T-cell (primary cell): ENCODE results near the gene KCNAB2. TPM values are rescaled to one million over a fixed set of nuclear protein-coding genes. Genes with fewer than 3 reads are reported as not detected.
A peak's percentile ranks its signal among the peaks of the same experiment; 100 is the strongest.

Experiments
- ATAC-seq, 4 experiments: fragments of 200-7000 bp in 3 of 4; fragments of 150-1000 bp in 1 of 4; cut with Tn5 transposase; replicated peaks in 1 of 4; 1 replicate in 3 of 4; 2 replicates in 1 of 4; pipeline ENCODE4 v1.10.0; 2021; ENCODE audit warnings: moderate library complexity in 3 of 4, mild to moderate bottlenecking in 2 of 4, moderate number of reproducible peaks in 1 of 4
- CTCF ChIA-PET, 2 donors: fragments of 300-600 bp; sonication (Branson Sonifier 250); formaldehyde crosslinking; loops; one replicate each; lab custom pipeline; 2022; ENCODE audit warnings: antibody characterized with exemption in 2 of 2; lab: Charles Lee
- POLR2A ChIA-PET, 2 donors: fragments of 300-600 bp; sonication (Branson Sonifier 250); formaldehyde crosslinking; loops; one replicate each; lab custom pipeline; 2022; ENCODE audit warnings: antibody characterized with exemption in 2 of 2; lab: Charles Lee
- DNase-seq, 35 experiments: peaks; one replicate each; pipeline versions ENCODE4 v3.0.0 to v3.0.0-alpha.2; 2013 to 2023
- H3K27ac ChIP-seq: one replicate; pipeline ENCODE4 v1.5.1; 2013; ENCODE audit warnings: low read length
- H3K27me3 ChIP-seq, 2 experiments: replicated peaks in 1 of 2; 1 replicate in 1 of 2; 2 replicates in 1 of 2; pipeline versions ENCODE4 v1.6.1 to v1.7.0; 2013; ENCODE audit warnings: low read length in 1 of 2, mixed read lengths in 1 of 2; ENCODE audit not compliant: control insufficient read depth in 2 of 2, insufficient read depth in 2 of 2; ENCODE audit errors: extremely low read depth in 1 of 2
- H3K36me3 ChIP-seq, 2 donors: 1 replicate in 1 of 2; 2 replicates in 1 of 2; pipeline versions ENCODE4 v1.6.1 to v1.7.0; 2013; ENCODE audit warnings: low read length in 1 of 2; ENCODE audit not compliant: control insufficient read depth in 2 of 2, insufficient read depth in 1 of 2; ENCODE audit errors: extremely low read depth in 1 of 2
- H3K4me1 ChIP-seq, 2 experiments: 1 replicate in 1 of 2; 2 replicates in 1 of 2; pipeline versions ENCODE4 v1.6.1 to v1.7.0; 2013; ENCODE audit warnings: low read length in 2 of 2, mixed read lengths in 1 of 2; ENCODE audit not compliant: insufficient read depth in 2 of 2, control insufficient read depth in 1 of 2; ENCODE audit errors: extremely low read depth in 1 of 2
- H3K4me3 ChIP-seq, 2 donors: 1 replicate in 1 of 2; 2 replicates in 1 of 2; pipeline versions ENCODE4 v1.5.1 to v1.7.0; 2013; ENCODE audit warnings: mild to moderate bottlenecking in 2 of 2, low read length in 1 of 2, moderate library complexity in 1 of 2; ENCODE audit not compliant: control insufficient read depth in 1 of 2; ENCODE audit errors: extremely low read depth in 1 of 2
- H3K9me3 ChIP-seq: 2 replicates; pipeline ENCODE4 v1.7.0; 2013
- H3K27ac Mint-ChIP-seq, 2 donors: one replicate each; pipeline ENCODE4 v1.8.0; 2020 to 2021; ENCODE audit warnings: mild to moderate bottlenecking in 2 of 2, mixed read lengths in 2 of 2
- H3K27me3 Mint-ChIP-seq, 2 donors: one replicate each; pipeline ENCODE4 v1.8.0; 2021 to 2022; ENCODE audit warnings: mixed read lengths in 2 of 2
- H3K36me3 Mint-ChIP-seq: one replicate; pipeline ENCODE4 v1.8.0; 2021; ENCODE audit warnings: mixed read lengths
- H3K4me1 Mint-ChIP-seq, 3 donors: one replicate each; pipeline ENCODE4 v1.8.0; 2020 to 2022; ENCODE audit warnings: mixed read lengths in 3 of 3, mild to moderate bottlenecking in 1 of 3
- H3K4me3 Mint-ChIP-seq, 3 donors: one replicate each; pipeline ENCODE4 v1.8.0; 2020 to 2022; ENCODE audit warnings: mild to moderate bottlenecking in 3 of 3, mixed read lengths in 3 of 3, moderate library complexity in 3 of 3
- H3K9me3 Mint-ChIP-seq, 3 donors: one replicate each; pipeline ENCODE4 v1.8.0; 2020 to 2022; ENCODE audit warnings: mixed read lengths in 3 of 3
- WGBS: methylation state at CpG from one replicate; pipeline ENCODE4 v1.1.5; 2013; ENCODE audit warnings: missing lambda C conversion rate; ENCODE audit not compliant: insufficient coverage; 5-methylcytosine and 5-hydroxymethylcytosine counted together
- total RNA-seq, 35 experiments: library from RNA in 6 of 35; stranded (reverse) in 6 of 35; fragments of 120-200 nt in 1 of 35; gene quantifications; one replicate each; pipeline versions ENCODE4 v1.2.1 to v1.2.4 and lab custom pipeline; 2013 to 2026

Gene KCNAB2
- total RNA-seq, 5 donors from 2014 or later (not counting 1 experiment from before 2014, with no cell fraction given), result 181 to 270 (median 252) TPM

DNA sequence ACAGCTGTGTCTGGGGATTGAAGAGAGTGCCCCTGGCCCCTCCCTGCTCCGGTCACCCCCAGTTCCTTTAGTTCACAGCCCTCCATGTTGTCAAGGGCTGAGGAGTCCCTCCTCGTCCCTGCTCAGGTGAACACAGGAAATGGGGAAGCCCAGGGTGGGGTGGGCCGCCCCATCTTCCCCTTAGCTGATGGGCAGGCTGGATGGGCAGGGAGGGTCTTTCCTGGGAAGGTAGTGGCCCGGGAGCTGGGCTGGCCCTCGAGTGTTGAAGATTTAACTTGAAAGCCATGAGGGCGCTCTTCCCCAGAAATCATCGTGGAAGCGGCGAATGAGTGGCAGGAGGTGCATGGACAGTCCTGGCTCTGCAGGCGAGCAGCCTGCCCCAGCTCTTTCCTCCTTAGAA, 35.1 kb upstream of the KCNAB2 start:
- DNase-seq, result no peak
- Mint-ChIP-seq H3K27me3 (no peaks in the 10 kb centered on the region), H3K4me3 (no peak overlapping the region), H3K4me1 (peaks cover 0 to 23% (median 15%) of the 10 kb centered on the region in 3 donors), H3K27ac (no peak overlapping the region), H3K9me3 (no peaks in the 10 kb centered on the region), H3K36me3 (peaks cover 7% of the 10 kb centered on the region)
- H3K9me3 ChIP-seq, result no peaks in the 10 kb centered on the region
- H3K27me3 ChIP-seq, result no peaks in the 10 kb centered on the region
- no peak overlapping the region for H3K27ac ChIP-seq
- H3K4me3 ChIP-seq, result no peak overlapping the region
- WGBS, result 100% methylated on average over 1 of the region's 10 CpGs
- peaks cover 4% of the 10 kb centered on the region in 2 donors for H3K36me3 ChIP-seq
- CTCF ChIA-PET, result no interaction called here
- no peak for ATAC-seq
- H3K4me1 ChIP-seq, result peaks cover 0 to 48% of the 10 kb centered on the region in 2 experiments
- POLR2A ChIA-PET, result no interaction called here

DNA sequence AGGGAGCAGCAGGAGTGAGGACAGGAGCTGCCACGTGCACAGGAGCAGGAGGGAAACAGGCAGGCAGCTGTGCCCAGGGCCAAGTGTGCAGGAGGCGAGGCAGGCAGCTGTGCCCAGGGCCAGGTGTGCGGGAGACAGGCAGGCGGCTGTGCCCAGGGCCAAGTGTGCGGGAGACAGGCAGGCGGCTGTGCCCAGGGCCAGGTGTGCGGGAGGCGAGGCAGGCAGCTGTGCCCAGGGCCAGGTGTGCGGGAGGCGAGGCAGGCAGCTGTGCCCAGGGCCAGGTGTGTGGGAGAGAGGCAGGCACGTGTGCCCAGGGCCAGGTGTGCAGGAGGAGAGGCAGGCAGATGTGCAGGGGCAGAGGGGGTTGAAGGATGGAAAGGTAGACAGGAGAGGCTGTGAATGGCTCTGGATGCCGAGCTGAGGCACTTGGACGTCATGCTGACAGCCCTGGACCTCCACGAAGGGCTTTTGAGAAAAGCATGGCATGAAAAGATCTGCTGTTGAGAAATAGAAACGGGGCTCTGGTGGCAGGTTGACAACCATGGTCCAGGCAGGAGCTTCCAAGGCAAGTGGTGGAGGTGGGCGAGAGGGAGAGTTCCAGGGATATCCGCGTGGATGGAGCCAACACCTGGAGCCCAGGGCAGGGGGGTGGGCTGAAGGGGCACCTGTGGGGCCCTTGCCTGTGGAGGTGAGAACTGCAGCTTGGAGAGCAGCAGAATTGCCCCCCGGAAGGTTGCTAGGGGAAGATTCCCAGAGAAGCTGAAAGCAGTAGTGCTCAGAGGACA, 34.3 kb upstream of the KCNAB2 start:
- Histone ChIP-seq H3K27me3 (no peaks in the 10 kb centered on the region), H3K9me3 (no peaks in the 10 kb centered on the region), H3K27ac (peak overlapping the region; percentile 44), H3K4me1 (peaks cover 0 to 48% of the 10 kb centered on the region in 2 experiments), H3K36me3 (peaks cover 4% of the 10 kb centered on the region in 2 donors), H3K4me3 (no peak overlapping the region)
- Mint-ChIP-seq H3K4me1 (peaks cover 0 to 23% (median 15%) of the 10 kb centered on the region in 3 donors), H3K9me3 (no peaks in the 10 kb centered on the region), H3K27me3 (no peaks in the 10 kb centered on the region), H3K4me3 (no peak overlapping the region), H3K36me3 (peaks cover 7% of the 10 kb centered on the region), H3K27ac (no peak overlapping the region)
- ATAC-seq, result no peak
- ChIA-PET POLR2A (interaction anchor here in 1 of 2 donors (0.5 kb wide), 1 partner anchor 20 kb away, joined by 4 read pairs; no protein-coding TSS in a partner anchor), CTCF (no interaction called here)
- 96% methylated on average over 19 of the region's 19 CpGs for WGBS
- no peak for DNase-seq

DNA sequence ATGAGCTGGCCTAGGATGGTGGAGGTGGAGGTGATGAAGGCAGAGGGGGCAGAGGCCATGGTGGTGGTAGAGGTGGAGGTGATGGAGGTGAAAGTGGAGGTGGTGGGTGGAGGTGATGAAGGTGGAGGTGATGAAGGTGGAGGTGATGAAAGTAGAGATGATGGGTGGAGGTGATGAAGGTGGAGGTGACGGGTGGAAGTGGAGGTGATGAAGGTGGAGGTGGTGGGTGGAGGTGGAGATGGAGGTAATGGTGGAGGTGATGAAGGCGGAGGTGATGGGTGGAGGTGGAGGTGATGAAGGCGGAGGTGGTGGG, 33.8 kb upstream of the KCNAB2 start:
- no peaks in the 10 kb centered on the region for H3K27me3 ChIP-seq
- 83% methylated on average over 1 of the region's 3 CpGs for WGBS
- Mint-ChIP-seq H3K4me3 (no peak overlapping the region), H3K27ac (no peak overlapping the region), H3K9me3 (no peaks in the 10 kb centered on the region), H3K27me3 (no peaks in the 10 kb centered on the region), H3K36me3 (peaks cover 7% of the 10 kb centered on the region), H3K4me1 (peaks cover 0 to 19% (median 11%) of the 10 kb centered on the region in 3 donors)
- H3K4me1 ChIP-seq, result peaks cover 0 to 43% of the 10 kb centered on the region in 2 experiments
- H3K27ac ChIP-seq, result peak overlapping the region; percentile 44
- H3K9me3 ChIP-seq, result no peaks in the 10 kb centered on the region
- no peak overlapping the region for H3K4me3 ChIP-seq
- no peak for ATAC-seq
- POLR2A ChIA-PET, result interaction anchor here in 1 of 2 donors (0.5 kb wide), 1 partner anchor 21 kb away, joined by 4 read pairs; no protein-coding TSS in a partner anchor
- DNase-seq, result no peak
- CTCF ChIA-PET, result no interaction called here
- peaks cover 4 to 6% of the 10 kb centered on the region in 2 donors for H3K36me3 ChIP-seq

DNA sequence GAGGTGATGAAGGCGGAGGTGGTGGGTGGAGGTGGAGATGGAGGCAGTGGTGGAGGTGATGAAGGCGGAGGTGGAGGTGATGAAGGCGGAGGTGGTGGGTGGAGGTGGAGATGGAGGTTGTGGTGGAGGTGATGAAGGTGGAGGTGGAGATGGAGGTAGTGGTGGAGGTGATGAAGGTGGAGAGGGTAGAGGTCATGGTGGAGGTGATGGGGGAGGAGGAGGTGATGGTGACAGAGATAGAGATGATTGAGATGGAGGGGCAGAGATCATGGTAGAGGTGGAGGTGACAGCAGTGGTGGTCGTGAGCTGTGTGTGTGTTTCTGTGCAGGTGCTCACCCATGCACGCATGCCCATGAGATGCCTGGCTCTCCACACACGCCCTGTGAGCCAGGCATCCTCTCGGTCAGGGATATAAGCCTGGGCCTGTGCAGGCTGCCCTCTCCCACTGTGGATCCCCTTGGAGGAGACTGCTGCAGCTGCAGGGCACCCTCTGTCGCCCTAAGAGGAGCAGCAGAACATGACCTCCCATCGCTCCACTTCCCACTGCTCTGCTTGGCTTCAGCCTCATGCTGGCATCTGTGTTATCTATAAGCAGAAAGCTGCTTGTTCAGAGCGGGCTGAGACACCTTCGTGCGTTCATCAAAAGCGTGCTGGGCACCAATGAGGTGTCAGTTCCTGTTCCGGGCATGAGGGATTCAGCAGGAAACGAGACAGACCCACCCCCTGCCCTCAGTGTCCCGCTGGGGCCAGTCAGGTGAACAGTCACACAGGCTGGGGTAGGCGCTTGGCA, 33.0 kb upstream of the KCNAB2 start:
- peaks cover 4 to 7% of the 10 kb centered on the region in 2 donors for H3K36me3 ChIP-seq
- DNase-seq (peak in 2 of 35 experiments; percentile 28 to 56), ATAC-seq (peak in 1 of 4 experiments; percentile 32)
- Mint-ChIP-seq H3K4me3 (no peak overlapping the region), H3K9me3 (no peaks in the 10 kb centered on the region), H3K36me3 (peaks cover 7% of the 10 kb centered on the region), H3K4me1 (peaks cover 0 to 15% (median 5%) of the 10 kb centered on the region in 3 donors), H3K27ac (peak overlapping the region in 1 of 2 donors; percentile 6), H3K27me3 (no peaks in the 10 kb centered on the region)
- ChIA-PET CTCF (no interaction called here), POLR2A (no interaction called here)
- no peaks in the 10 kb centered on the region for H3K27me3 ChIP-seq
- no peaks in the 10 kb centered on the region for H3K9me3 ChIP-seq
- no peak overlapping the region for H3K4me3 ChIP-seq
- WGBS, result 76% methylated on average over 15 of the region's 17 CpGs
- no peak overlapping the region for H3K27ac ChIP-seq
- peaks cover 0 to 35% of the 10 kb centered on the region in 2 experiments for H3K4me1 ChIP-seq

DNA sequence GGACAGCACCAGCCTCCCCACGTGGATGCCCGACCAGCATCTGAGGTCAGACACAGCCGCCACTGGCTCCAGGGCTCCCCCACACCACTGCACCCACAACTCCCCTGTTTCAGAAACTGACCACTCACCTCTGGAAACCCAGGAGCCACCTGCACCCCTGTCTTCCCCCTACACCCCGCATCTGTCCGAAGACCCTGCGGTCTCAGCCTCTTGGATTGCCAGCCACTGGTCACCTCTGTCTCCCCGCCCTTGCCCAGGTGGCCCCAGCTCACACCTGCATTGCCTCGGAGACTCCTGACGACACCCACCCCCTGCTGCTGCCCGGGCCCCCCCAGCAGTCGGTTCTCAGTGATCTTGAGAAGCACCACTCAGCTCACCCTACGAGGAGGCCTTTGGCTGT, 32.2 kb upstream of the KCNAB2 start:
- Mint-ChIP-seq H3K27me3 (no peaks in the 10 kb centered on the region), H3K4me3 (no peak overlapping the region), H3K4me1 (peaks cover 0 to 15% (median 5%) of the 10 kb centered on the region in 3 donors), H3K36me3 (peaks cover 7% of the 10 kb centered on the region), H3K27ac (no peak overlapping the region), H3K9me3 (no peaks in the 10 kb centered on the region)
- Histone ChIP-seq H3K36me3 (peaks cover 4 to 7% of the 10 kb centered on the region in 2 donors), H3K4me1 (peaks cover 0 to 32% of the 10 kb centered on the region in 2 experiments), H3K4me3 (no peak overlapping the region), H3K9me3 (no peaks in the 10 kb centered on the region), H3K27me3 (no peaks in the 10 kb centered on the region), H3K27ac (no peak overlapping the region)
- ChIA-PET CTCF (interaction anchor here in 1 of 2 donors (0.5 kb wide), 1 partner anchor 15 kb away, joined by 4 read pairs; no protein-coding TSS in a partner anchor), POLR2A (no interaction called here)
- 97% methylated on average over 9 of the region's 12 CpGs for WGBS
- DNase-seq, result no peak
- no peak for ATAC-seq
